Stimulated activated CD8-positive, alpha-beta memory T cell treated with anti-CD3 and anti-CD28 coated beads, Interleukin-7, amount 100 ng/mL, for 24 hours (primary cell): ENCODE results near the gene CDC42SE2.

ENCODE experiments used
- DNase-seq: peaks from one replicate; pipeline ENCODE4 v3.0.0-alpha.2; 2020; ENCODE audit warnings: low read depth

CDC42SE2 gene

GRCh38 chr5:131441184-131441583 lies 177.3 kb downstream of the CDC42SE2 start:
- no peak for DNase-seq
